Renal pelvis (tissue), 4 donors: ENCODE results near the gene ACTL7B. TPM values are rescaled to one million over a fixed set of nuclear protein-coding genes. Genes with fewer than 3 reads are reported as not detected.
A peak's percentile ranks its signal among the peaks of the same experiment; 100 is the strongest.
"Not testable (repeated sequence)": the region's sequence is repeated elsewhere in the genome, so short reads cannot be mapped to it uniquely, and the experiment has no call there.

Experiments used
- DNase-seq: peaks from one replicate; pipeline ENCODE4 v3.0.0-alpha.2; 2013
- polyA plus RNA-seq, 3 donors: library from polyadenylated mRNA; unstranded; fragments of 120-200 nt; gene quantifications; one replicate each; pipeline ENCODE4 v1.2.1, GENCODE V29; 2013; ENCODE audit not compliant: insufficient read length in 3 of 3

Gene ACTL7B
- polyA plus RNA-seq, 3 donors: not detected

DNA sequence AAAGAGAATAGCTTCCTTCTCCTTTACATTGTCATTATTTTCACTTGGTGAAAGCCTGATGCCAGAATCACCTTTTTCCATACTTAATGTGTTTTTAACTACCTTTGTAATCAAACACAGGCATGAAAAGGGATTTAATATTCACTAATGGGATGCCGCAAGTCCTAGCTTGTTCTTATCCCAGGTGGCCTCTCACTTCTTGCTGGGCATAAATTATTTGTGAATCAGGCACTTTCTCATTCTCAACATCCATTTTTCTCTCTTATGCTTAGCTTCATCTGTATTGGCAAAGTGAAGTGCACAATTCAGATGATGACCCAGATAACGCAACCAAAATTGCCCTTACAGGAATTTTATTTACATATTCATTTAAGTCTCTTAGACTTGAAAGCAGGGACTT lies 10.9 kb downstream of the ACTL7B start:
- no peak for DNase-seq

DNA sequence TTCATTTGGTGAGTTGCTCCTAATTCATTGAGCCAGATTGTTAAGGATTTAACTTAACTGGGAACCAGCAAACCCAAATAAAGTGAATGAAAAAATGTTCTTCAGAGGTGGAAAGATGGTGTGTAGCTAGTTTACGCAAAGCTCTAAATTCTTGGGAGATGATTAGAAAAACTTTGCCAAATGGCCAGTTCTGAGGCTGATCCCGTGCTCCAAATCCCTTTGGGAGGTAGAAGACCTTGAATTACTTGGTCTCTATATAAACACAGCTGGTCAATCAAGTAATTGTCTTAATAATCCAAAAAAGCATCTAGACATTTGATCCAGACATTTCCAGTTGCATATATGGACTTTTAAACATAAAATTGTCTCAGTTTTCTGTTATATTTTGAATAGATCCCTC lies 11.4 kb downstream of the ACTL7B start:
- no peak for DNase-seq

DNA sequence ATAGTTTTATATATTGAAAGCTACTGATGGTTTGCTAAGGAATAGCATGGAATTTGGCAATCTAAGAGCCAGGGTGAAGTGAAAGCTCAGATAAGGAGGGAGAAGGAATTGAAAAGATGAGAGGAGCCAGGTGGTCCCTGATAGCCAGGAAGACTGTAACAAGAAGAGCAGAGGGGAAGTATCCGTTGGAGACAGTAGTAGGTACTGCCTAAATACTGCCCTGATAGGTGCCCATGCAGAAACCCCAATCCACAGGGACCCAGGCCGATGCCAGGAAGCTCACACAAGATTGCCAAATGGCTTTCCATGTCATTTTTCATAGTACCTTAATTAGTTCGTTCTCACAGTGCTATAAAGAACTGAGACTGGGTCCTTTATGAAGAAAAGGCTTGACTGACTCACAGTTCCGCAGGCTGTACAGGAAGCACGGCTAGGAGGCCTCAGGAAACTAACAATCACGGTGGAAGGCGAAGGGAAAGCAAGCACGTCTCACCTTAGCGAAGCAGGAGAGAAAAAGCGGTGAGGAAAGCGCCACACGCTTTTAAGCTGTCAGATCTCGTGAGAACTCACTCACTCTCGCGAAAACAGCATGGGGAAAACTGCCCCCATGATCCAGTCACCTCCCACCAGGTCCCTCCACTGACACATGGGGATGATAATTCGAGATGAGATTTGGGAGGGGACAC lies 13.0 kb downstream of the ACTL7B start:
- DNase-seq: no peak

DNA sequence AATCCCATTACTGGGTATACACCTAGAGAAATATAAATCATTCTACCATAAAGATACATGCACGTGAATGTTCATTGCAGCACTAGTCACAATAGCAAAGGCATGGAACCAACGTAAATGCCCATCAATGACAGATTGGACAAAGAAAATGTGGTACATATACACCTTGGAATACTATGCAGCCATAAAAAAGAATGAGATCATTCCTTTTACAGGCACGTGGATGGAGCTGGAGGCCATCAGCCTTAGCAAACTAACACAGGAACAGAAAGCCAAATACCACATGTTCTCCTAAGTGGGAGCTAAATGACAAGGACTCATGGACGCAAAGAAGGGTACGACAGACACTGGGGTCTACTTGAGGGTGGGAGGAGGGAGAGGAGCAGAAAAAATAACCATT lies 16.2 kb downstream of the ACTL7B start:
- not testable (repeated sequence) for DNase-seq

DNA sequence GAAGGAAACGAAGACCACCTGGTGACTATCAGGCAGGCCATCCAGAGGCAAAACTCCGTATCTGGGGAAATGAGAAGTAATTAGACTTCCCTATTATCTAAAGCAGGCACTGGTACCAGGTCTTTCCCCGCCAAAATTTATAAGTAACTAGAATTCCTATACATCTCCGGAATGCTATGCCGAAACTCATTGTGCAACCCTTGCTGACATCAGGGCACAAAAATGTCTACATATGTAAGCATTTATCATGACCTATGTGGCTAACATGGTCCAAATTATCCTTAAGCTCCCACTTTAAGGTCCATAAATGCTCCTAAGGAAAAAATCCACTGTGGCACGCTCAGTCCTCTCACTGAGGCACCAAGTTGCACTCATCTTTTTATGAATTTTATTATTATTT lies 17.8 kb downstream of the ACTL7B start:
- DNase-seq: no peak

DNA sequence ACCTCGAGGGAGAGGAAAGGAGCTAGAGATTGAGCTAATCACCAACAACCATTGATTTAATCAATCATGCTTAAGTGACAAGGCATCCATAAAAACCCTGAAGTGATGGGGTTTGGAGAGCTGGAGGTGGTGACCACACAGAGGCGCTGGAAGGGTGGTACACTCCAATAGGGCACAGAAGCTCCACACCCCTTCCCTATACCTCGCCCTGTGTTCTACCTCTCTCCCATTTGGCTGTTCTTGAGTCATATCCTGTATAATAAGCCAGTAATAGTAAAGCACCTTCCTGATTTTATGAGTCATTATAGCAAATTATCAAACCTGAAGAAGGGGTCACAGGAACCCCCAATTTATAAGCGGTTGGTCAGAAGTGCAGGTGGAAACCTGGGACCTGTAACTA lies 18.3 kb downstream of the ACTL7B start:
- DNase-seq: no peak

DNA sequence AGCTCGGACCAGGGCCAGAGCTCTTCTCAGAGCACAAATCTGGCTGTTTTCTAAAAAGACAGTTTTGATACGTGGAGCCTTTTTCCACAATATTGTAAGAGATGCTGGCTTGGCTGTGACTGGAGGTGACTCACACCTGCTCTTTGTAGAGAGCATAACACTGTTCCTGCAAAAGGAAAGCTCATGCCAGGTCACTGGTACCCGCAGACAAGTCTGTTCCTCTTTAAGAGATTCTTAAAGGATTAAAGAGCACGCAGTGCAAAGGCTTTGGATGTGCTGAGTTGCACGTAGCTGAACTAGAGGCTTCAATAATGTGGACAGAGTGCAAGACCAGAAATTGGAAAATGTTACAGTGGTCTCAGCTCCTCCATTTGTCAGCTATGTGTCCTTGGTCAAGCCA lies 19.0 kb downstream of the ACTL7B start:
- no peak for DNase-seq

DNA sequence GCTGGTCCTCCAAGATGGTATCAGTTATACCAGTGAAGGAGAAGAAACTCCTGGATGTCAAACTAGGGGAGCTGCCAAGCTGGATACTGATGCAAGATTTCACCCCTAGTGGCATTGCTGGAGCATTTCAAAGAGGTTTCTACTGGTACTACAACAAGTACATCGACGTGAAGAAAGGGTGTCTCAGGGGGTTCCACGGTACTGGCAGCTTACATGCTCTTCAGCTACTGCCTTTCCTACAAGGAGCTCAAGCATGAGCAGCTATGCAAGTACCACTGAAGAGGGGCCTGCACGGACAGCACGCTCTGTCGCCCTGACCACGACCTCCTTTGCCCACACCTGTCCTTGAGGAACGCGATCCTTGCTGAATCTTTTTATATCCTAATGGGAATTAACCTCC lies 19.5 kb downstream of the ACTL7B start:
- DNase-seq: no peak

DNA sequence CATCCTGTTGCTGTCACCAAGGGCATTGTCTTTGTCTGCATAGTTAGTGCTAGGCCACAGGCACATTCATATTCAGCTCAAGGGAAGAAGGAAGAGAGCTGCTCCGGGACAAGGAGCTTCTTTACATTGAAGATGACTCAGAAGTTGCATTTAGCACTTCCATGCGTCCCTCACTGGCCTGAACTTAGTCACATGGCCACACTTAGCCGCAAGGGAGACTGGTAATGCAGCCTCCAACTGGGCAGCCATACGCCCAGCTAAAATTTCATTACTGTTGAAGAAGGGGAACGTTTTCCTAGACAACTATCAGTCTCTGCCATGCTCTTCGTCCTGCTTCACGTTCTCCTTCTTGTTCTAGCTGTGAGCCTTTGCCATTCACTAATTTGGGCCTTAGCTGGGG lies 20.0 kb downstream of the ACTL7B start:
- DNase-seq: no peak

DNA sequence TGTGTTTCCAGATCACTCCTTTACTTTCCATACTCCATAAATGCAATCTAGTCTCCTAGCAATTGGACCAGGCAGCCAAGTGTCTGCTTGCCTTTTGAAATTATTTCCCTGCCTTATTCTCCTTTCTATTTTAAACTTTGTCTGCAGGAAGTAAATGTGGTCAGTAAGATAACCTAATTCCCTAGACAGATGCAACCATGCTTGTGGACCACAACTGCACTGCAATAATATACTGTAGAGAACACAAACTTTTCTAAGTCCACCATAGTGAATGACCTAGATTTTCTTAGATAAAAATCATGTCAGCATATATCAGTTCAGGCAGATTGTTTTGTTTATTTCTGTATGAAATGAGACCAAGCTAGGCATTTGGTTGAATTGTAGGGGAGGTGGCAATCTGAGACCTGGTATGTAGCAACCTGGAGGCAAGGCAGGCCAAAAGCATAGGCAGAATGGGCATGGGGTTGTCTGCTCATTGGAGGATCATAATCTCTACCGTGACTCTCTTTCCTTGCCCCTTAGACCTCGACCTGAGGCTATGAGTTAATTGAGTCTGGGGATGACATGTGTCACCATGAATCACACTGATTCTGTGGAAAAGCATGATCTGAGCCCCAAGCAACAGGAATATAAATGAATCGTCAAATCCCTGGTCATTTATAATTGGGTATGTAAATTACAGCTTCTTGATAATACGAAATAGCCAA lies 20.7 kb downstream of the ACTL7B start:
- DNase-seq: no peak

DNA sequence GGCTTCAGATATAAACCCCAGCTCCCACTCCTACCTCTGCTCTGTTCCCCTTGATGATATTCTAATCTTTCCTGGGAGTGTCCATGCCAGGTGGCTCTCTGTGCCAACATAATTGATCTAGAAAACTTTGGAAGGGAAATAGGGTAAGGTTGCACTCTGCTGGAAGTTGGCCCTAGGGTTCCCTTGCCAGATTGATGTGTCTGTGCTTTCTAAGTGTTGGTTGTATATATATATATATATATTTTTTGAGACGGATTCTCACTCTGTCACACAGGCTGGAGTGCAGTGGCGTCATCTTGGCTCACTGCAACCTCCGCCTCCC lies 23.6 kb downstream of the ACTL7B start:
- no peak for DNase-seq

DNA sequence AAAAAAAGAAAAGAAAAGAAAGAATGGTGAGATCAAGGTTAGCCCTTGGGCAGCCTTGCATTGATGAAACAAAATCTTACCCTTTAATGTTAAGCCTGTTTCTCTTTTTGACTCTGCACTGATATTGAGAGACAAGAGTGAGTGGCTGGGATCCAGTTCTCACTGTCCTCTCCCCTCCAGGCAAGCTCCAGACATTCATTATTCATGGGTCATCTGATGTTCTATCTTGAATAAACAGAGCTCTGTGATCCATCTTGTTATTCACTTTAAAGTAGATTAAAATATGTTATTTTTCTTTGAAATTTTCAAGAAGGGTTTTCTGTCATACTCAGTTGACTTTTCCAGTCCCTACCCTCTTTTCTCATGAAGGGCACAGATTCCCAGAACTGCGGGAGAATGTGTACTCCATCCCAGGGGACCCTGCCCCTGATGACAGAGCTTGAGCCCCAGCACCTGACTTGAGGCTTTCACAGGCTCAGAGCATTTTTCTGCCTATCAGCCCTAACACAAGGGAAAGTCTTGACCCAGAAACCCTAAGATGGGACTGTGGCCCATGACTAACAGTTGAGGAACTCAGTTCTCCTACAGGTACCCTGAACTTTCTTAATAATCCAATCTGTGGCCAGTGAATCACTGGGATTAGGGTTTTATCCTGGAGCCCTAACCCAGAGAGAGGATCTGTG lies 24.1 kb downstream of the ACTL7B start:
- no peak for DNase-seq

DNA sequence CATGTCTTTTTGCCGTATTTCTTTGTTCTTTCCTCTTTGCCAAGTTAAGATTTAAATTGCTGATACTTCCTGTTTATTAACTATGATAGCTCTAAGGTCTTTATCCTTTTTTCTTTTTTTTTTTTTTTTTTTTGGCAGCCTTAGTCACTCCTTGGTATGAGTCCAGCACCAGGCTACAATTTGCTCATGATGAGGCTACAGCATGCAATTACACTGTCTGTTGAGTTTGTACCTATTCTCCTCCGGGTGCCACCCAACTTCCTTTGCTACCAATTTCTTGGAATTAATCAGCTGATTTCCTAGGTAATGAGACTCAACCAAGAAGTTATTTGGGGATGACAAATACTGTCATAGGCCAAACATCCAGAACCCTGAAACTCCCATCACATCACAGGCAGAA lies 25.5 kb downstream of the ACTL7B start:
- DNase-seq: no peak

DNA sequence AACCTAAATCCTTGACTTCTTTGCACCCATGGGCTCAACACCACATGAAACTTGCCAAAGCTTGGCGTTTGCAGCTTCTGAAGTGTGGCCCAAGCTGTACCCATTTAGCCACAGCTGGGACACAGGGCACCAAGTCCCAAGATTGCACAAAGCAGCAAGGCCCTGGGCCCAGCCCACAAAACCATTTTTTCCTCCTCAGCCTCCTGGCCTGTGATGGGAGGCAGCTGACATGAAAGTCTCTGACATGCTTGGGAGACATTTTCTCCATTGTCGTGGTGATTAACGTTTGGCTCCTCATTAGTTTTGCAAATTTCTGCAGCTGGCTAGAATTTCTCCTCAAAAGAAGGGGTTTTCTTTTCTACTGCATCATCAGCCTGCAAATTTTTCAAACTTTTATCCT lies 32.0 kb downstream of the ACTL7B start:
- no peak for DNase-seq

DNA sequence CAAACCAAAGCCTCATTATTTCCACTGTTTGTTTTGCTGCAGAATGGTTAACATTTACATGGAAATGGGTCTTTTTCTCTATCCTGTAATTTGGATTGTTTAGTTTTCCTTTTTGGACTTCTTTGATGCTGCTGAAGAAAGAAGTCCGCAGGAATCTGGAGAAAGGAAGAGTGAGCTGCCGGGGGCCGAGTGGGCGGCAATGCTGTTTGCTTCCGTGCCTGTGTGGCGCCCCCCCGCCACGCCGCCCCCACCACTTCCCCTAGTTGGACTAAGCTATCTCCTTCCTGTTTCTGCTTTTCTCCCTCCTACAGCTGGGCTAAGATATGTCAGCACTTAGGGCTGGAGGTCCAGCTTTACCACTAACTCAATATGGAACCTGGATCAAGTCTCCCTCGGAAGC lies 39.7 kb downstream of the ACTL7B start:
- DNase-seq: no peak

DNA sequence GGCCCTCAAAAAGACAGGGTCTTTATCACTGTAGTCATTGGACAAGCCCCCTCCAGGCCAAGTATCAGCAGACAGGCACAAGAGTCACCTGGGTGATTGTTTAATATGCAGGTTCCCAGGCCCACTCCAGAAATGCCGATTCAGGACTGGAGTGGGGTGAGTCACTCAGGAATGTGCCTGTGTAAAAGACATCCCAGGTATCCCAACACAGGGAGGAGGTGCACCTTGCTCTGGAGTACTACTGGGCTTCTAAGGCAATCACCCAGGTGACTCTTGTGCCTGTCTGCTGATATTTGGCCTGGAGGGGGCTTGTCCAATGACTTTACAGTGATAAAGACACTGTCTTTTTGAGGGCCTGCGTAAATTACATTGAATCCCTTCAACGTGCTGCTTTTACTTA lies 40.6 kb downstream of the ACTL7B start:
- no peak for DNase-seq

DNA sequence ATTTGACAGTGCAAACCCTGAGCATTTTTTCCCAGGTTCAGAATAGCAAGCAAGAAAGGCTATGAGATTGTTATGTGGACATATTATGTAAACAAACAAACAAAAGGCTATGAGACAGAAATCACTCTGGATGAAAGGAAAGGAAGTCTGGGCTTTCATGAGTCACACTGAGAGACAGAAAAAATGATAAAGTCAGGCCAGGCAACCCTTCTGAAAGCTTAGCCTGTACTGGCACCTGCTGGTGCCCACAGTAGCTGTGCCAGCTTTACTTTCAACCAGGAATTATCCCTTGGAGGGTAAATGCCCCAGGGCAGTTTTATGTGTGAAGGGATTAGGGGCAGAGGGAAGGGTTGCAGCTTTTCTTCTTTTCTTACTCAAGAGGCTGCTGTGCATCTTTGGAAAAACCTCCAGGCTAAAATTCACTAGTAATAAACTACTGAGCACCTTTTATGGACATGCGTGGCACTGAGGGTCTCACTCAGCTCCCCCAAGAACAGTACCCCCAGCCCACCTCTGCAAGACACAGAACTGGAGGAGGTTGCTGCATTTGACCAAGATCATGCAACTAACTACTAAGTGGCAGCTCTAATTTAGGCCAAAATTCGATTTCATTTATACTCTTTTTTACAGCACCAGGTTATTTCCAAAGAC lies 41.7 kb downstream of the ACTL7B start:
- DNase-seq: no peak

DNA sequence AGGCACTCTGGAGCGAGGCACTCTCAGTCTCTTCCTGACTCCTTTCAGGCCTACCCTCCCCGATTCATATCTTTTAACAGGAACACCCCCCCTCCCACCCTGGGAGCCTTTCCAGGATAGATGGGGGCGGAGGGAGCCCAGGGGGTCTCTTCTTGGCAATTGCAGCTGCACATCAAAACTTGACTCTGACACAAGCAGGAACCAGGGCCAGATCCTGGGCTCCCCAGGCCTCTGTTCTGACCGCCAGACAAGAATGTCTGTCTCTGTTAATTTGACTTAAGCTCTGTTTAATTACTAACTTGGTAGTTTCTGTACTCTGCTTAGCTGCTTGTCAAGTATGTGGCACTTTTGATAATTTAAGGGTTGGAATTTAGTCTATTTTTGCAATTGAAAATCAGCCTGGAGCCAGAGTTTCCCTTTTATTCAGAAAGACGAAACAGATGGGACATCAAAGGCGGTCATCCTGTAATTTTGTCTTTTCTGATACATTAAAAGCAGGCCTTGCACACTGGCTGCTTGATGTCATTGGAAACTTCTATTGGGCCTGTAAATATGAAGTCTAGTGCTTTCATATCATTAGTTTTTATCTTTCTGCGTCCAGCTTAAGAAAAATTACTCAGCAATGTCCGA lies 43.3 kb downstream of the ACTL7B start:
- peak; percentile 36 for DNase-seq

DNA sequence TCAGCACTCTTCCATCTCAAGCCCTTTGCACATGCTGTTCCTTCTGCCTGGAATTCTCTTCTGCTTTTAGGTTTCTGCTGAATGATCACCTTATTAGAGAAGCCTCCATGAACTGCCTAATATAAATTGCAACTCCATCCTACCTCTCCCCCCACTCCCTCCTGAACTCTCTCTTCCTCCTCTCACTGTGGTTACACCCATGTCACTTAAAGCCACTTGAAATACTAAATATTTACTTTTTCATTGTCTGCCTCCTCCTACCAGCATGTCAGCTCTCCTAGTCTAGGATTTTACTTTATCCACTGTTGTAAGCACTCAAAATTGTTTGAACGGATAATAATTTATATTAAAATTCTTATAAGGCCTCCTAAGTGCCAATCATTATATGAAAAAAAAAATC lies 43.8 kb downstream of the ACTL7B start:
- no peak for DNase-seq

DNA sequence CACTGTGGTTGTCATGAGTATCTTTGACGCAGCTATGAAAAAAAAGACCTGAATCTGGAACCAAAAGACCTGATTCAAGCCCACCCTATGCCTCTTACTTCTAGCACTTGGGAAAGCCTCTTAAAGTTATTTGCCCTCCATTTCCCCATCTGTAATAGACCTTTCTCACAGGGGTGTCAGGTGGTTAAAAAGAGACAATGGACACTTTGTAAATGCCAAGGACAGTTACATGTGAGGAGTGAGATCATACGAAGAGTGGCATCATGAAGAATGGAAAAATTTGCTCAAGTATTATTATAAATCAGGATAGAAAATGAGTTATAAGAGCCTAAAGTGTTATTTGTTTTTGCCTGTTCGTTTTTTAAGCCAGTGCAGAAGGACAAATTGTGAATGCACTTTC lies 46.5 kb downstream of the ACTL7B start:
- DNase-seq: no peak
